GM12865 (cell line): ENCODE results near the gene PHAF1.
"Not testable (repeated sequence)": the region's sequence is repeated elsewhere in the genome, so short reads cannot be mapped to it uniquely, and the experiment has no call there.

Experiments
- DNase-seq: peaks from one replicate; pipeline ENCODE4 v3.0.0; 2010; ENCODE audit warnings: low read depth
- H3K4me3 ChIP-seq: 2 replicates; pipeline ENCODE4 v1.5.1; 2011; ENCODE audit warnings: mild to moderate bottlenecking, low read depth, low read length, control low read depth
- CTCF ChIP-seq: IDR thresholded peaks from 2 replicates; pipeline ENCODE4 v1.5.1; 2011; ENCODE audit warnings: low read length, control low read depth, low read depth, inconsistent platforms; ENCODE audit not compliant: insufficient read depth; ENCODE audit errors: missing control alignments

PHAF1 gene

GRCh38 chr16:67112591-67113399 lies 3.1 kb downstream of the PHAF1 start:
- no peak overlapping the region for H3K4me3 ChIP-seq
- DNase-seq = no peak
- TF ChIP-seq CTCF = no peak

- no peak for TF ChIP-seq CTCF
- DNase-seq = no peak
- H3K4me3 ChIP-seq = no peak overlapping the region
Measured at GRCh38 chr16:67114793-67115192, 5.1 kb downstream of the PHAF1 start.

GRCh38 chr16:67115639-67116038 lies 5.9 kb downstream of the PHAF1 start:
- DNase-seq = no peak
- no peak for TF ChIP-seq CTCF
- H3K4me3 ChIP-seq = no peak overlapping the region

- DNase-seq = no peak
- H3K4me3 ChIP-seq = no peak overlapping the region
- no peak for TF ChIP-seq CTCF
Measured at GRCh38 chr16:67116388-67117311, 6.9 kb downstream of the PHAF1 start.

GRCh38 chr16:67117716-67118115 lies 8.0 kb downstream of the PHAF1 start:
- no peak for TF ChIP-seq CTCF
- no peak for DNase-seq
- no peak overlapping the region for H3K4me3 ChIP-seq

- TF ChIP-seq CTCF = no peak
- H3K4me3 ChIP-seq = no peak overlapping the region
- DNase-seq = no peak
Measured at GRCh38 chr16:67120025-67120424, 10.3 kb downstream of the PHAF1 start.

- DNase-seq, H3K4me3 ChIP-seq: not testable (repeated sequence)
Measured at GRCh38 chr16:67122799-67123198, 13.1 kb downstream of the PHAF1 start.
